ENCODE data around the gene RNF157. TPM values are rescaled to one million over a fixed set of nuclear protein-coding genes. Genes with fewer than 3 reads are reported as not detected.

RNF157 gene
- total RNA-seq, 1 experiment from 2014 or later, result 11.2 TPM

- H3K9me3 Mint-ChIP-seq, result no peaks in the 10 kb centered on the region
- no peak overlapping the region for H3K4me3 Mint-ChIP-seq
- H3K4me1 Mint-ChIP-seq, result no peaks in the 10 kb centered on the region
- no peaks in the 10 kb centered on the region for H3K36me3 Mint-ChIP-seq
- TF ChIP-seq SOX15 (CRISPR knock-in tag; IDR thresholded peaks at IDR 0.05), result no peak
- no peak for TF ChIP-seq NR2C2 (CRISPR knock-in tag; IDR thresholded peaks at IDR 0.05)
- TF ChIP-seq NR3C1 (CRISPR knock-in tag; conservative IDR thresholded peaks at IDR 0.05; ENCODE audit: low read depth), result no peak
- TF ChIP-seq GRHL2 (CRISPR knock-in tag; IDR thresholded peaks at IDR 0.05; ENCODE audit: insufficient replicate concordance, severe bottlenecking), result no peak
- no peak for TF ChIP-seq ATF3 (CRISPR knock-in tag; conservative IDR thresholded peaks at IDR 0.05)
- no peak for TF ChIP-seq ZNF512 (CRISPR knock-in tag; IDR thresholded peaks at IDR 0.05; ENCODE audit: borderline replicate concordance)
- no peak for ATAC-seq
- H3K27me3 Mint-ChIP-seq (ENCODE audit: low read depth), result no peaks in the 10 kb centered on the region
- no peak for DNase-seq (ENCODE audit: low spot score)
- ChIA-PET POLR2A (no interaction called here), CTCF (interaction anchor here (1.0 to 1.5 kb wide), 3 partner anchors 21 to 60 kb away, joined by 4 to 6 read pairs (median 5); partner anchors contain the start of gene RNF157)
- no peak overlapping the region for H3K27ac Mint-ChIP-seq
Observed at GRCh38 chr17:76219670-76220383, 20.5 kb downstream of the RNF157 start.

- TF ChIP-seq GRHL2 (CRISPR knock-in tag; IDR thresholded peaks at IDR 0.05; ENCODE audit: insufficient replicate concordance, severe bottlenecking), result no peak
- TF ChIP-seq ESRRA (CRISPR knock-in tag; IDR thresholded peaks at IDR 0.05; ENCODE audit: borderline replicate concordance), result no peak
- no peak for TF ChIP-seq ZBTB21 (CRISPR knock-in tag; IDR thresholded peaks at IDR 0.05; ENCODE audit: borderline replicate concordance)
- TF ChIP-seq NR3C1 (CRISPR knock-in tag; conservative IDR thresholded peaks at IDR 0.05; ENCODE audit: low read depth), result no peak
- no peak for TF ChIP-seq FOXP1 (CRISPR knock-in tag; IDR thresholded peaks at IDR 0.05; ENCODE audit: borderline replicate concordance)
- no peak for TF ChIP-seq RELA (CRISPR knock-in tag; IDR thresholded peaks at IDR 0.05; ENCODE audit: borderline replicate concordance)
- no peak for TF ChIP-seq GABPB1 (CRISPR knock-in tag; IDR thresholded peaks at IDR 0.05)
- TF ChIP-seq ATF6 (CRISPR knock-in tag; IDR thresholded peaks at IDR 0.05), result no peak
- no peak for TF ChIP-seq MXD4 (CRISPR knock-in tag; IDR thresholded peaks at IDR 0.05; ENCODE audit: borderline replicate concordance)
- H3K4me1 Mint-ChIP-seq, result peaks cover 21% of the 10 kb centered on the region
- ChIA-PET POLR2A (no interaction called here), CTCF (interaction anchor here (1.2 to 2.0 kb wide), 2 partner anchors 35 to 96 kb away, joined by 3 to 9 read pairs; no protein-coding TSS in a partner anchor)
- H3K4me3 Mint-ChIP-seq, result no peak overlapping the region
- DNase-seq (ENCODE audit: low spot score) (no peak), ATAC-seq (no peak)
- no peak overlapping the region for H3K27ac Mint-ChIP-seq
- no peaks in the 10 kb centered on the region for H3K36me3 Mint-ChIP-seq
- no peaks in the 10 kb centered on the region for H3K27me3 Mint-ChIP-seq (ENCODE audit: low read depth)
- H3K9me3 Mint-ChIP-seq, result no peaks in the 10 kb centered on the region
Observed at GRCh38 chr17:76217081-76217480, 23.2 kb downstream of the RNF157 start.

GRCh38 chr17:76213491-76213890, 26.8 kb downstream of the RNF157 start:
- ATAC-seq (peak; percentile 87), DNase-seq (ENCODE audit: low spot score) (peak; percentile 33)
- Mint-ChIP-seq H3K4me3 (no peak overlapping the region; the same call in 1 of the 2 replicates), H3K4me1 (peaks cover 21% of the 10 kb centered on the region), H3K36me3 (peaks cover 3% of the 10 kb centered on the region), H3K27me3 (ENCODE audit: low read depth) (no peaks in the 10 kb centered on the region), H3K9me3 (no peaks in the 10 kb centered on the region), H3K27ac (no peak overlapping the region)
- TF ChIP-seq ZBTB21 (CRISPR knock-in tag; IDR thresholded peaks at IDR 0.05; ENCODE audit: borderline replicate concordance), result no peak
- TF ChIP-seq CREM (CRISPR knock-in tag; IDR thresholded peaks at IDR 0.05), result no peak
- no peak for TF ChIP-seq ZNF396 (CRISPR knock-in tag; IDR thresholded peaks at IDR 0.05; ENCODE audit: borderline replicate concordance)
- no peak for TF ChIP-seq NR2C2 (CRISPR knock-in tag; IDR thresholded peaks at IDR 0.05)
- CTCF ChIA-PET, result interaction anchor here (1.1 kb wide), 1 partner anchor 31 kb away, joined by 6 read pairs; no protein-coding TSS in a partner anchor
- POLR2A ChIA-PET, result no interaction called here
